ENCODE measurements around the gene POU6F2. TPM values are rescaled to one million over a fixed set of nuclear protein-coding genes. Genes with fewer than 3 reads are reported as not detected.

POU6F2 gene
- total and polyA plus RNA-seq, 2 donors (not counting 1 experiment from before 2014, with no cell fraction given): under 0.01 TPM; not detected in 1

- H3K4me2 ChIP-seq (ENCODE audit: extremely low read depth, insufficient read depth, low read length): no peak overlapping the region
- H3K27ac ChIP-seq (ENCODE audit: insufficient read depth, low read length): no peak overlapping the region
- no peak for DNase-seq (ENCODE audit: low read depth in 2 of 2)
- no peaks in the 10 kb centered on the region for H3K27me3 ChIP-seq (ENCODE audit: control insufficient read depth, insufficient read depth, low read length)
- H3K4me1 ChIP-seq (ENCODE audit: control insufficient read depth, extremely low read depth, insufficient read depth, low read length): no peaks in the 10 kb centered on the region
- no peak overlapping the region for H3K9ac ChIP-seq (ENCODE audit: insufficient read depth, low read length)
- H3K4me3 ChIP-seq (replicated peaks in 1 of 4; ENCODE audit: control extremely low read depth in 1 of 4, insufficient read depth in 1 of 4, low read depth in 3 of 4, low read length in 4 of 4): no peak overlapping the region
- no peaks in the 10 kb centered on the region for H4K20me1 ChIP-seq (ENCODE audit: control insufficient read depth, extremely low read depth, insufficient read depth, low read length)
- no peak overlapping the region for H2AFZ ChIP-seq (ENCODE audit: low read length)
- H3K79me2 ChIP-seq (ENCODE audit: control insufficient read depth, insufficient read depth, low read length): no peaks in the 10 kb centered on the region
- TF ChIP-seq EZH2 (IDR thresholded peaks at IDR 0.05; ENCODE audit: low read length, missing control alignments) (no peak), CTCF (conservative IDR thresholded peaks at IDR 0.05 in 1 of 2, IDR thresholded peaks at IDR 0.05 in 1 of 2; ENCODE audit: low read depth in 1 of 2, low read length in 2 of 2) (no peak)
- H3K36me3 ChIP-seq (ENCODE audit: control insufficient read depth, insufficient read depth, low read length): no peaks in the 10 kb centered on the region
- no peaks in the 10 kb centered on the region for H3K9me3 ChIP-seq (ENCODE audit: control insufficient read depth, insufficient read depth, low read depth, low read length)
Observed at GRCh38 chr7:39260279-39260844, 282.7 kb downstream of the POU6F2 start.

GRCh38 chr7:39261771-39262170, 284.1 kb downstream of the POU6F2 start:
- Histone ChIP-seq H3K36me3 (ENCODE audit: control insufficient read depth, insufficient read depth, low read length) (no peaks in the 10 kb centered on the region), H3K27me3 (ENCODE audit: control insufficient read depth, insufficient read depth, low read length) (no peaks in the 10 kb centered on the region)
- TF ChIP-seq CTCF (conservative IDR thresholded peaks at IDR 0.05 in 1 of 2, IDR thresholded peaks at IDR 0.05 in 1 of 2; ENCODE audit: low read depth in 1 of 2, low read length in 2 of 2) (no peak), EZH2 (IDR thresholded peaks at IDR 0.05; ENCODE audit: low read length, missing control alignments) (no peak)

GRCh38 chr7:39265641-39266591, 288.2 kb downstream of the POU6F2 start:
- DNase-seq (ENCODE audit: low read depth in 2 of 2): no peak
- Histone ChIP-seq H3K9me3 (ENCODE audit: control insufficient read depth, insufficient read depth, low read depth, low read length) (no peaks in the 10 kb centered on the region), H3K4me2 (ENCODE audit: extremely low read depth, insufficient read depth, low read length) (no peak overlapping the region), H3K4me3 (replicated peaks in 1 of 4; ENCODE audit: control extremely low read depth in 1 of 4, insufficient read depth in 1 of 4, low read depth in 3 of 4, low read length in 4 of 4) (no peak overlapping the region), H3K9ac (ENCODE audit: insufficient read depth, low read length) (no peak overlapping the region), H3K27me3 (ENCODE audit: control insufficient read depth, insufficient read depth, low read length) (no peaks in the 10 kb centered on the region), H3K79me2 (ENCODE audit: control insufficient read depth, insufficient read depth, low read length) (no peaks in the 10 kb centered on the region), H3K4me1 (ENCODE audit: control insufficient read depth, extremely low read depth, insufficient read depth, low read length) (no peaks in the 10 kb centered on the region), H3K36me3 (ENCODE audit: control insufficient read depth, insufficient read depth, low read length) (no peaks in the 10 kb centered on the region), H3K27ac (ENCODE audit: insufficient read depth, low read length) (no peak overlapping the region), H2AFZ (ENCODE audit: low read length) (no peak overlapping the region), H4K20me1 (ENCODE audit: control insufficient read depth, extremely low read depth, insufficient read depth, low read length) (no peaks in the 10 kb centered on the region)
- TF ChIP-seq EZH2 (IDR thresholded peaks at IDR 0.05; ENCODE audit: low read length, missing control alignments) (no peak), CTCF (conservative IDR thresholded peaks at IDR 0.05 in 1 of 2, IDR thresholded peaks at IDR 0.05 in 1 of 2; ENCODE audit: low read depth in 1 of 2, low read length in 2 of 2) (no peak)

More at GRCh38 chr7:39261771-39262170, 284.1 kb downstream of the POU6F2 start:
- Histone ChIP-seq H3K4me2 (ENCODE audit: extremely low read depth, insufficient read depth, low read length) (no peak overlapping the region), H3K79me2 (ENCODE audit: control insufficient read depth, insufficient read depth, low read length) (no peaks in the 10 kb centered on the region), H4K20me1 (ENCODE audit: control insufficient read depth, extremely low read depth, insufficient read depth, low read length) (no peaks in the 10 kb centered on the region), H3K9me3 (ENCODE audit: control insufficient read depth, insufficient read depth, low read depth, low read length) (no peaks in the 10 kb centered on the region), H3K4me1 (ENCODE audit: control insufficient read depth, extremely low read depth, insufficient read depth, low read length) (no peaks in the 10 kb centered on the region), H3K9ac (ENCODE audit: insufficient read depth, low read length) (no peak overlapping the region), H3K27ac (ENCODE audit: insufficient read depth, low read length) (no peak overlapping the region), H3K4me3 (replicated peaks in 1 of 4; ENCODE audit: control extremely low read depth in 1 of 4, insufficient read depth in 1 of 4, low read depth in 3 of 4, low read length in 4 of 4) (no peak overlapping the region), H2AFZ (ENCODE audit: low read length) (no peak overlapping the region)
- DNase-seq (ENCODE audit: low read depth in 2 of 2): no peak

Data from fibroblast of lung (primary cell).